Measurements from ENCODE around the gene HDLBP. TPM values are rescaled to one million over a fixed set of nuclear protein-coding genes. Genes with fewer than 3 reads are reported as not detected.

HDLBP gene
- total RNA-seq, 1 donor = 929 TPM

DNA sequence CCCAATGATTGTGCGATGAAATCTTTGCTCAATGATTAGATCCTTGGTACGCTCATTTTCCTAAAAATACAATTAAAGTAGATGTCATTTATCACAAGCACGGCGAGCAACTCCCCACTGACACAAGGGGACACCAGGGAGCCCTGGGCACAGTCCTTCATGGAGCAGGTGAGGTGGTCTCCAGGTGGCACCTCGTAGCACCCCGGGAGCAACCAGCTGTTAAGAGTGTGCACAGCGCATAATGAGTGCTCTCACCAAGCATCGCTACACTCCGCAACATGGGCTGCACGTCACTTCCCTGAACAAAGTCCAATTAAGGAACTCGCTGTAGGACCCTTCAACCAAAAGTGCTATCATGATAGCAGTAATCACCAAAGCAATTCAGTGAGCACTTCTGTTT, 67.2 kb downstream of the HDLBP start:
- DNase-seq (ENCODE audit: low read depth) = no peak
- TF ChIP-seq, protein P1, sequence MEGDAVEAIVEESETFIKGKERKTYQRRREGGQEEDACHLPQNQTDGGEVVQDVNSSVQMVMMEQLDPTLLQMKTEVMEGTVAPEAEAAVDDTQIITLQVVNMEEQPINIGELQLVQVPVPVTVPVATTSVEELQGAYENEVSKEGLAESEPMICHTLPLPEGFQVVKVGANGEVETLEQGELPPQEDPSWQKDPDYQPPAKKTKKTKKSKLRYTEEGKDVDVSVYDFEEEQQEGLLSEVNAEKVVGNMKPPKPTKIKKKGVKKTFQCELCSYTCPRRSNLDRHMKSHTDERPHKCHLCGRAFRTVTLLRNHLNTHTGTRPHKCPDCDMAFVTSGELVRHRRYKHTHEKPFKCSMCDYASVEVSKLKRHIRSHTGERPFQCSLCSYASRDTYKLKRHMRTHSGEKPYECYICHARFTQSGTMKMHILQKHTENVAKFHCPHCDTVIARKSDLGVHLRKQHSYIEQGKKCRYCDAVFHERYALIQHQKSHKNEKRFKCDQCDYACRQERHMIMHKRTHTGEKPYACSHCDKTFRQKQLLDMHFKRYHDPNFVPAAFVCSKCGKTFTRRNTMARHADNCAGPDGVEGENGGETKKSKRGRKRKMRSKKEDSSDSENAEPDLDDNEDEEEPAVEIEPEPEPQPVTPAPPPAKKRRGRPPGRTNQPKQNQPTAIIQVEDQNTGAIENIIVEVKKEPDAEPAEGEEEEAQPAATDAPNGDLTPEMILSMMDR (IDR thresholded peaks at IDR 0.05; ENCODE audit: insufficient read depth, low read length) = no peak

DNA sequence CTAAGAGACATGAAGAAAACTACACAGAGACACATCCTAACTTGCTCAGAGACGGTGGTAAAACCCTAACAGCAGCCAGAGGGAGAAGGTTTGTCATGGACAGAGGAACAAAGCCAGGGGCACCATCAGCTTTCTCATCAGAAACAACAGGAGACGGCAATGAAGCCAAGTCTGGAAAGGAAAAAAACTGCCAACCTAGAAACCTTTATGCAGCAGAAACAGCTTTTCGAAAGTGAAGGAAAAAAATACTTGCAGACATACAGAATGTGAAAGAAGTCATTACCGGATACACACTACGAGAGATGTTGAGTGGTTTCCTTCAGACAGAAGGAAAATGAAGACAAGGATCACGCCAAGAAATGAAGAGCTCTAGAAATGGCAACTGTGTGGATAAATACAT, 71.1 kb downstream of the HDLBP start:
- DNase-seq (ENCODE audit: low read depth) = no peak
- TF ChIP-seq, protein P1 (IDR thresholded peaks at IDR 0.05; ENCODE audit: insufficient read depth, low read length) = no peak
- H3K4me3 ChIP-seq (ENCODE audit: low read depth, low read length) = no peak overlapping the region

More for the DNA sequence above, 67.2 kb downstream of the HDLBP start:
- H3K4me3 ChIP-seq (ENCODE audit: low read depth, low read length) = no peak overlapping the region

DNA sequence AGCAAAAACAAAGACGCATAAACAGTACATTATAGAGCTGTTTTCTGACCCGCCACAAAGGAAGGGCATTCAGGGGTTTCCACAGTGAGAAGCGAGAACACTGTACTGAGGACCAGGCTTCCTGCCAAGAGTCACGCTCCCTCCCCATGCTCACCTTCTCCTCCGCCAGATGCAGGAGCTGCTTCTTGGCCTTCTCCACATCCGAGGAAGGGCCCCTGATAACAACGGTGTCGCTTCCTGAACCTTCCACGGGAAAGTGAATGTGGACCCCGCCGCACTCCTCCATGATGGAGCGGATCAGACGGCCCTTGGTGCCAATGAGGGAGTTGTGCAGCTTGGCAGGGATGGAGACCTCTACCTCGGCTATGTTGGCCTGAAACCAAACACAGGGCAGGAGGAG, 73.2 kb downstream of the HDLBP start:
- TF ChIP-seq, protein P1 (IDR thresholded peaks at IDR 0.05; ENCODE audit: insufficient read depth, low read length) = no peak
- H3K4me3 ChIP-seq (ENCODE audit: low read depth, low read length) = no peak overlapping the region
- DNase-seq (ENCODE audit: low read depth) = no peak

DNA sequence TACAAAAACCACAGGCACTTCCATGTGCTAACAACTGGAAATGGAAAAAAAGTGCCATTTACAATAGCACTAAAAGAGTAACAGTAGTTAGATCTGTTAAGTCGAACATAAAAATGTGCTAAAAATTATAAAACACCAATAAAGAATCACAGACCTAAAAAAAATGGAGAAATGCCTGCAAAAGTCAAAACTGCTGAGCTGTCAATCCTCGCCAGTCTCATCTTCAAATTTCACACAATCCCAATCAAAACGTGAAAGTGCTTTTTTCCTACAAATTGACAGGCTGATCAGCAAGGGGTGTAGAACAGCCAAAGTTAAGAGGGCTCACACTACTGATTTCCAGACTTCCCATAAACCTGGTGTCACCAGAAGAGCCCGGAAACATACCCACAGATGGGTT, 73.8 kb downstream of the HDLBP start:
- DNase-seq (ENCODE audit: low read depth) = no peak
- H3K4me3 ChIP-seq (ENCODE audit: low read depth, low read length) = no peak overlapping the region
- TF ChIP-seq, protein P1 (IDR thresholded peaks at IDR 0.05; ENCODE audit: insufficient read depth, low read length) = no peak

DNA sequence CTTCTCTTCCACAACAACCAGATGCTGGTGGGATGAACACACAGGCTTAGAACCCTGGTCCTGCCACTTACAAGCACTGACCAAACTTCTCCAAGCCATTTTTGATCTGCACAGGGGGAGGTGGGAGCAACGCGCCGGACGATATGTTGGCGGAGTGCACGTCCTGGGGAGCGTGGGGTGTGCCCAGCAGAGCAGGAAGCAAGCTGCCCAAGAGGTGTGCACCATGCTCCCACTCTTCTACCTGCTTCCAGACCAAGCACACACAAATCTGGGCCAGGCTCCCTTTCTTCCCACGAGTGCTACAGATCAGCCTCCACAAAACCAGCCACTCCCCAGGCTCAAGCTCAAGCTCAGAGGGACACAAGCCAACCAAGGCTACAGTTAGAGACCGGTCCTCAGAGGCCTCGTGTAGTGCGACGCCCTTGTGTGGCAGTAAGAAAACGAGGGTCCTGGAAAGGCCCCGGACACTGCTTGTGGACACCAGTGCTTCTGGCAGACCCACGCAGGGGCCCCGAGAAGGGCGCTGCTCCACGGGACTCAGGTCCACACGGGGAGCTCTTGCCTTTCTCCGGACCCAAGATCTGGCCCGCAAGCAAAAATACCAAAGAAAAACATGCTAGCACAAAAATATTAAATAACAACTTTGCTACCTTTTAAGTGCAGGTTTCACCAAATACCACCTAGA, 75.0 kb downstream of the HDLBP start:
- H3K4me3 ChIP-seq (ENCODE audit: low read depth, low read length) = no peak overlapping the region
- TF ChIP-seq, protein P1 (IDR thresholded peaks at IDR 0.05; ENCODE audit: insufficient read depth, low read length) = no peak
- no peak for DNase-seq (ENCODE audit: low read depth)

DNA sequence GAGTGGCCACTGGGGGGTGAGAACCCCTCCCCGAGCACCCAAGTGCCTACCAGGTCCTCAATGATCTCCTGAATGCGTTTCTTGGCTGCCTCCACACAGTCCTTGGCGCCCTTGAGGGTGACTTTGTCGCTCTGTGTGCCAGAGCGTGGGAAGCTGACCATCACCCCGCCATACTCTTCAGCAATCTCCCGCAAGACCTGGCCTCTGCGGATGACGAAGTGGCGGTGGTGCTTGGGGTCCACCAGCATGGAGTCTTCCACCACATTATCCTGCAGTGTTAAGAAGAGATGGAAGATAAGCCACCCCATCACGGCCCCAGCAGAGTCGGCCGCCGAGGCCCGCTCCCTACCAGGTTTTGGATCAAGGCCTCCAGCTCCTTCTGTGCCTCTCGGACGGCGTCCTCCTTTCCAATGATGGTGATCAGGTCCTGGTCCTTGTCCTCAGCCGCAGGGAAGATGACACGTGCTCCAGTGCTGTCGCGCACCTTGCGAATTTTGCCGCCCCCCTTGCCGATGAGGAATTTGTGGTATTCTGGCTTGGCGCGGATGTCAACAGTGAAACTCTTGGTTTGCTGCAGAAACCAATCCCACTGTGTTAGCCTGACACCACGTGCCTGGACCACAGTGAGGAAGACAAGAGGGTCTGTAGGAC, 75.8 kb downstream of the HDLBP start:
- TF ChIP-seq, protein P1 (IDR thresholded peaks at IDR 0.05; ENCODE audit: insufficient read depth, low read length) = no peak
- no peak for DNase-seq (ENCODE audit: low read depth)

More for the DNA sequence above, 75.8 kb downstream of the HDLBP start:
- no peak overlapping the region for H3K4me3 ChIP-seq (ENCODE audit: low read depth, low read length)

Measured in fibroblast of the aortic adventitia (primary cell).